HEK293T (cell line): ENCODE data around the gene TMSB4X.
"Not testable (repeated sequence)": the region's sequence is repeated elsewhere in the genome, so short reads cannot be mapped to it uniquely, and the experiment has no call there.

Experiments
- CTCF ChIA-PET: fragments of 350-600 bp; formaldehyde crosslinking; extraction: SDS; loops from one replicate; lab custom pipeline; 2021; ENCODE audit warnings: antibody characterized with exemption, inconsistent platforms; lab: Yijun Ruan, JAX
- POLR2A ChIA-PET: fragments of 350-600 bp; formaldehyde crosslinking; extraction: SDS; loops from one replicate; lab custom pipeline; 2020; ENCODE audit warnings: antibody characterized with exemption, inconsistent platforms; lab: Yijun Ruan, JAX
- DNase-seq: peaks from one replicate; pipeline ENCODE4 v3.0.0; 2012; ENCODE audit warnings: mixed read lengths; ENCODE audit errors: extremely low spot score
- ARNT ChIP-seq: fragments of 450-650 bp; IDR thresholded peaks from 2 replicates; pipeline ENCODE4 v1.6.1; 2017; ENCODE audit warnings: mild to moderate bottlenecking
- BHLHE40 ChIP-seq: fragments of 450-650 bp; IDR thresholded peaks from 2 replicates; pipeline ENCODE4 v1.6.1; 2016; ENCODE audit warnings: mild to moderate bottlenecking, moderate library complexity, borderline replicate concordance
- CTBP1 ChIP-seq: fragments of 450-650 bp; IDR thresholded peaks from 2 replicates; pipeline ENCODE4 v1.6.1; 2016; ENCODE audit warnings: borderline replicate concordance
- ELF4 ChIP-seq: fragments of 450-650 bp; IDR thresholded peaks from 2 replicates; pipeline ENCODE4 v1.6.1; 2017; ENCODE audit warnings: antibody characterized with exemption
- FOXA1 ChIP-seq: fragments of 450-650 bp; IDR thresholded peaks from 2 replicates; pipeline ENCODE4 v1.6.1; 2016; ENCODE audit warnings: mild to moderate bottlenecking
- FOXK2 ChIP-seq: fragments of 450-650 bp; IDR thresholded peaks from 2 replicates; pipeline ENCODE4 v1.6.1; 2016; ENCODE audit warnings: mild to moderate bottlenecking
- FOXM1 ChIP-seq: fragments of 450-650 bp; IDR thresholded peaks from 2 replicates; pipeline ENCODE4 v1.6.1; 2017; ENCODE audit warnings: mild to moderate bottlenecking, borderline replicate concordance
- HDGF ChIP-seq: fragments of 450-650 bp; IDR thresholded peaks from 2 replicates; pipeline ENCODE4 v1.6.1; 2017; ENCODE audit warnings: antibody characterized with exemption, borderline replicate concordance
- L3MBTL2 ChIP-seq: fragments of 450-650 bp; conservative IDR thresholded peaks from 2 replicates; pipeline ENCODE4 v1.6.1; 2016; ENCODE audit warnings: mild to moderate bottlenecking
- LEF1 ChIP-seq: fragments of 450-650 bp; IDR thresholded peaks from 2 replicates; pipeline ENCODE4 v1.6.1; 2017; ENCODE audit warnings: mild to moderate bottlenecking, borderline replicate concordance
- NFRKB ChIP-seq: fragments of 450-650 bp; IDR thresholded peaks from 2 replicates; pipeline ENCODE4 v1.6.1; 2016; ENCODE audit warnings: mild to moderate bottlenecking, moderate library complexity
- PKNOX1 ChIP-seq: fragments of 450-650 bp; IDR thresholded peaks from 2 replicates; pipeline ENCODE4 v1.6.1; 2016
- SP1 ChIP-seq: fragments of 450-650 bp; IDR thresholded peaks from 2 replicates; pipeline ENCODE4 v1.6.1; 2017
- SUZ12 ChIP-seq: fragments of 450-650 bp; IDR thresholded peaks from 2 replicates; pipeline ENCODE4 v1.6.1; 2016; ENCODE audit warnings: mild to moderate bottlenecking
- TARDBP ChIP-seq: fragments of 450-650 bp; IDR thresholded peaks from 2 replicates; pipeline ENCODE4 v1.6.1; 2016
- ZNF384 ChIP-seq: fragments of 450-650 bp; IDR thresholded peaks from 2 replicates; pipeline ENCODE4 v1.6.1; 2016

Gene TMSB4X

GRCh38 chrX:13015536-13016236 is 40.8 kb downstream of the TMSB4X start:
- CTCF ChIA-PET, result interaction anchor here (1.4 kb wide), 1 partner anchor 69 kb away, joined by 3 read pairs; no protein-coding TSS in a partner anchor
- POLR2A ChIA-PET, result interaction anchor here (0.7 kb wide), 1 partner anchor 281 kb away, joined by 3 read pairs; no protein-coding TSS in a partner anchor
- no peak for DNase-seq
- no peak for TF ChIP-seq NFRKB
- no peak for TF ChIP-seq PKNOX1
- no peak for TF ChIP-seq FOXA1
- no peak for TF ChIP-seq FOXM1
- no peak for TF ChIP-seq FOXK2

- POLR2A ChIA-PET, CTCF ChIA-PET, DNase-seq: not testable (repeated sequence)
Measured at GRCh38 chrX:13016731-13017130, 41.8 kb downstream of the TMSB4X start.

- ChIA-PET CTCF (interaction anchor here (0.6 kb wide), 1 partner anchor 28 kb away, joined by 4 read pairs; no protein-coding TSS in a partner anchor), POLR2A (no interaction called here)
- TF ChIP-seq SUZ12 (no peak), ARNT (no peak), LEF1 (no peak), TARDBP (no peak), ZNF384 (no peak), FOXA1 (no peak), PKNOX1 (no peak), ELF4 (no peak), L3MBTL2 (no peak), CTBP1 (no peak), HDGF (no peak), FOXM1 (no peak), FOXK2 (no peak)
- DNase-seq, result no peak
Measured at GRCh38 chrX:13022926-13023325, 48.0 kb downstream of the TMSB4X start.

- CTCF ChIA-PET, result no interaction called here
- TF ChIP-seq HDGF, result no peak
- TF ChIP-seq FOXK2, result no peak
- no peak for TF ChIP-seq TARDBP
- TF ChIP-seq CTBP1, result no peak
- TF ChIP-seq FOXM1, result no peak
- TF ChIP-seq ELF4, result no peak
- TF ChIP-seq LEF1, result no peak
- no peak for TF ChIP-seq ZNF384
- TF ChIP-seq NFRKB, result no peak
- no peak for TF ChIP-seq SP1
- no peak for TF ChIP-seq ARNT
- no peak for TF ChIP-seq L3MBTL2
- TF ChIP-seq SUZ12, result no peak
- TF ChIP-seq FOXA1, result no peak
- no peak for TF ChIP-seq BHLHE40
- no peak for DNase-seq
- POLR2A ChIA-PET, result no interaction called here
Measured at GRCh38 chrX:13023567-13023966, 48.7 kb downstream of the TMSB4X start.

- TF ChIP-seq PKNOX1 (no peak), LEF1 (no peak), HDGF (no peak), ELF4 (no peak), ZNF384 (no peak), CTBP1 (no peak), SUZ12 (no peak), BHLHE40 (no peak), ARNT (no peak), FOXM1 (no peak)
- DNase-seq, result no peak
- CTCF ChIA-PET, result no interaction called here
- POLR2A ChIA-PET, result no interaction called here
Measured at GRCh38 chrX:13023979-13024378, 49.1 kb downstream of the TMSB4X start.

GRCh38 chrX:13024986-13025385 is 50.1 kb downstream of the TMSB4X start:
- no peak for DNase-seq
- CTCF ChIA-PET, result no interaction called here
- POLR2A ChIA-PET, result no interaction called here
- TF ChIP-seq SP1 (no peak), FOXA1 (no peak), BHLHE40 (no peak), TARDBP (no peak), SUZ12 (no peak), FOXM1 (no peak), LEF1 (no peak), PKNOX1 (no peak), ZNF384 (no peak), CTBP1 (no peak), ARNT (no peak)
